Type B pancreatic cell (in vitro differentiated cells): ENCODE results near the gene OR6Q1. TPM values are rescaled to one million over a fixed set of nuclear protein-coding genes. Genes with fewer than 3 reads are reported as not detected.

ENCODE experiments used
- DNase-seq: peaks from one replicate; pipeline ENCODE4 v3.0.0; 2021; ENCODE audit warnings: mixed read lengths; ENCODE audit not compliant: unreplicated experiment; ENCODE audit errors: extremely low spot score
- H3K27ac Mint-ChIP-seq: 2 replicates; pipeline ENCODE4 v1.8.0; 2021; ENCODE audit warnings: mild to moderate bottlenecking, mixed read lengths
- H3K27me3 Mint-ChIP-seq: 2 replicates; pipeline ENCODE4 v1.8.0; 2021; ENCODE audit warnings: mixed read lengths
- H3K36me3 Mint-ChIP-seq: 2 replicates; pipeline ENCODE4 v1.8.0; 2021; ENCODE audit warnings: mixed read lengths
- H3K4me1 Mint-ChIP-seq: one replicate; pipeline ENCODE4 v1.8.0; 2021; ENCODE audit warnings: mixed read lengths; ENCODE audit not compliant: unreplicated experiment
- H3K4me3 Mint-ChIP-seq: 2 replicates; pipeline ENCODE4 v1.8.0; 2021; ENCODE audit warnings: mild to moderate bottlenecking, mixed read lengths
- H3K9me3 Mint-ChIP-seq: 2 replicates; pipeline ENCODE4 v1.8.0; 2021; ENCODE audit warnings: mixed read lengths
- CTCF ChIP-seq: fragments of 200-600 bp; sonication (generic); conservative IDR thresholded peaks from 2 replicates; pipeline ENCODE4 v1.5.0; 2021; ENCODE audit warnings: antibody characterized with exemption, mild to moderate bottlenecking
- total RNA-seq: library from RNA; stranded (reverse); gene quantifications from 2 replicates; pipeline ENCODE4 v1.2.1, GENCODE V29; 2021; ENCODE audit warnings: low replicate concordance

Gene OR6Q1
- total RNA-seq, 1 donor from 2014 or later = not detected

GRCh38 chr11:58000699-58001098 is 30.1 kb upstream of the OR6Q1 start:
- H3K4me3 Mint-ChIP-seq = no peak overlapping the region
- H3K27ac Mint-ChIP-seq = no peak overlapping the region
- TF ChIP-seq CTCF = no peak
- no peaks in the 10 kb centered on the region for H3K9me3 Mint-ChIP-seq
- no peaks in the 10 kb centered on the region for H3K36me3 Mint-ChIP-seq
- H3K27me3 Mint-ChIP-seq = no peaks in the 10 kb centered on the region
- H3K4me1 Mint-ChIP-seq = no peaks in the 10 kb centered on the region
- DNase-seq = no peak

GRCh38 chr11:58003036-58003435 is 27.7 kb upstream of the OR6Q1 start:
- no peak for TF ChIP-seq CTCF
- Mint-ChIP-seq H3K27ac (no peak overlapping the region), H3K4me1 (no peaks in the 10 kb centered on the region), H3K36me3 (no peaks in the 10 kb centered on the region), H3K9me3 (no peaks in the 10 kb centered on the region), H3K27me3 (no peaks in the 10 kb centered on the region), H3K4me3 (no peak overlapping the region)
- DNase-seq = no peak

- Mint-ChIP-seq H3K27ac (no peak overlapping the region), H3K4me1 (no peaks in the 10 kb centered on the region), H3K9me3 (no peaks in the 10 kb centered on the region)
Measured at GRCh38 chr11:58003591-58003990, 27.2 kb upstream of the OR6Q1 start.

GRCh38 chr11:58004664-58005063 is 26.1 kb upstream of the OR6Q1 start:
- Mint-ChIP-seq H3K27me3 (no peaks in the 10 kb centered on the region), H3K36me3 (no peaks in the 10 kb centered on the region), H3K9me3 (no peaks in the 10 kb centered on the region), H3K27ac (no peak overlapping the region), H3K4me1 (no peaks in the 10 kb centered on the region), H3K4me3 (no peak overlapping the region)
- DNase-seq = no peak
- TF ChIP-seq CTCF = no peak

More at GRCh38 chr11:58003591-58003990, 27.2 kb upstream of the OR6Q1 start:
- no peaks in the 10 kb centered on the region for H3K36me3 Mint-ChIP-seq
- no peak overlapping the region for H3K4me3 Mint-ChIP-seq
- no peak for TF ChIP-seq CTCF
- no peak for DNase-seq
- H3K27me3 Mint-ChIP-seq = no peaks in the 10 kb centered on the region

- no peak for DNase-seq
- Mint-ChIP-seq H3K36me3 (no peaks in the 10 kb centered on the region), H3K27me3 (no peaks in the 10 kb centered on the region), H3K4me1 (no peaks in the 10 kb centered on the region), H3K4me3 (no peak overlapping the region), H3K9me3 (no peaks in the 10 kb centered on the region), H3K27ac (no peak overlapping the region)
- no peak for TF ChIP-seq CTCF
Measured at GRCh38 chr11:58006940-58007339, 23.8 kb upstream of the OR6Q1 start.

GRCh38 chr11:58011771-58012170 is 19.0 kb upstream of the OR6Q1 start:
- Mint-ChIP-seq H3K4me1 (no peaks in the 10 kb centered on the region), H3K4me3 (no peak overlapping the region), H3K27me3 (no peaks in the 10 kb centered on the region), H3K27ac (no peak overlapping the region), H3K9me3 (no peaks in the 10 kb centered on the region), H3K36me3 (no peaks in the 10 kb centered on the region)
- no peak for DNase-seq
- TF ChIP-seq CTCF = no peak
